DMS79 treated with DMSO at 0.1 percent for 48 hours (cell line): ENCODE data around the gene PRM1.
A peak's percentile ranks its signal among the peaks of the same experiment; 100 is the strongest.
"Not testable (repeated sequence)": the region's sequence is repeated elsewhere in the genome, so short reads cannot be mapped to it uniquely, and the experiment has no call there.

Experiments used
- DNase-seq: peaks from one replicate; lab custom pipeline; 2025; lab: John Stamatoyannopoulos, UW

Gene PRM1

GRCh38 chr16:11297492-11298142, 16.5 kb upstream of the PRM1 start:
- DNase-seq: peak; percentile 87

DNA sequence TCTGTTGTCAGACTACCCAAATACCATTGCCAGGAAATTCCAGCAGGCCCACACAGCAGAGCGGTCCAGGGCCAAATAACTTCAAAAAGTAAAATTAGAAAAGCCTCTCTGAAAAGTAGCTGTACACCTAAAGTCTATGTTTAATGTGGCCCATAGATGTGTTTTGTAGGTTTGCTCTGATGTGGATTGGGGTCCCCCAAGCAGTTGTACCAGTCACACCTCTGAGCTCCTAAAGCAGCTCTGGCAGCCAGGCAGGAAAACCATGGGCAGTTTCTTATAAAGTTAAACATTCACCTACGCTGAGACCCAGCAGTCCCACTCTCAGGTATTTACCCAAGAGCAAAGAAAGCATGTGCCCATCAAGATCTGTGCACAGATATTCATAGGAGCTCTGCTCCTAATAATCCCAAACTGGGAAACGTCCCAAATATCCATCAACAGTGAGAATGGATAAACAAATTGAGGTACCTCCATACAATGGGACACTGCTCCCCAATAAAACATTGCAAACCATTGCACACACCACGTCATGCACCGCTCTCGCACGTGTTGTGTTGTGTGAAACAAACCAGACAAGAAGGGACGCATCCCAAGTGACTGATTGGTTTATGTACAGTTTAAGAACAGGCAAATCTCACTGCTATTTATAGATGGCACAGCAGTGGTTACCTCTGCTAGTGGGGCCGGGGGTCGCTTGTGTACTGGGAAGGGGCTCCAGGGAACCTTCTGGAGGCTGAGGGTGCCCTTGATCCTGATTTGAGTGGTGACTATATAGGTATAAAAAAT, 15.8 kb upstream of the PRM1 start:
- DNase-seq: no peak

DNA sequence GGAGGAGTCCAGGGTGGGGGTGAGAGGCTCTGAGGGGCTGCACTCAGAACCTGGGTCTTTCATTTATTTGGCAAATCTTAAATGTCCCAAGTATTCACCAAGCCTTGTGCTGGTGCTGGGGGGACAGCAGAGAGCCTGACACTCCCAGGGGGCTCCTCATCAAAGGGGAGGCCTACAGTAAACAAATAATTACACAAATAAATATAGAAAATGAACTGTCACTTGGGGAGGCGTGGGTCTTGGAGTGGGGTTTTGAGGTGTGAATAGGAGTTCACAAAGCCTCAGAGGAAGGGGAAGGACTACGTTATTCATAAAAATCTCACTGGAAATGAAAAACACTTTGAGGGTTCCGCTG, 15.2 kb upstream of the PRM1 start:
- no peak for DNase-seq

DNA sequence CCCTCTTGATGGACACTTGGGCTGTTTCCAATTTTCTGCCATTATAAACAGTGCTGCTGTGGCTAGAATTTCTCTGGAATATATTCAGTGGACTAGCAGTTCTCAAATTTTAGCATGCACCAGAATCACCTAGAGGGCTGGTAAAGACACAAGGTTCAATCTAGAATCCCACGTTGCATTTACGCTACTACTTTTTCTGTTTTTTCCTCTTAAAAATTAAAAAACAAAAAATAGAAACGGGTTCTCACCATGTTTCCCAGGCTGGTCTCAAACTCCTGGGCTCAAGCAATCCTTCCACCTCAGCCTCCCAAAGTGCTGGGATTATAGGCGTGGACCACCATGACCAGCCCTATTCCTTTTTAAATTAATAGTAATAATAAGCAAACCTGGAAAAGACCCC, 14.5 kb upstream of the PRM1 start:
- DNase-seq: no peak

- DNase-seq: no peak
Measured at GRCh38 chr16:11292076-11292748, 11.1 kb upstream of the PRM1 start.

- DNase-seq: no peak
Measured at GRCh38 chr16:11291091-11291703, 10.1 kb upstream of the PRM1 start.

- DNase-seq: no peak
Measured at GRCh38 chr16:11290102-11290893, 9.2 kb upstream of the PRM1 start.

- DNase-seq: not testable (repeated sequence)
Measured at GRCh38 chr16:11289696-11290095, 8.6 kb upstream of the PRM1 start.

- DNase-seq: no peak
Measured at GRCh38 chr16:11289202-11289601, 8.1 kb upstream of the PRM1 start.

- no peak for DNase-seq
Measured at GRCh38 chr16:11285842-11286241, 4.7 kb upstream of the PRM1 start.

DNA sequence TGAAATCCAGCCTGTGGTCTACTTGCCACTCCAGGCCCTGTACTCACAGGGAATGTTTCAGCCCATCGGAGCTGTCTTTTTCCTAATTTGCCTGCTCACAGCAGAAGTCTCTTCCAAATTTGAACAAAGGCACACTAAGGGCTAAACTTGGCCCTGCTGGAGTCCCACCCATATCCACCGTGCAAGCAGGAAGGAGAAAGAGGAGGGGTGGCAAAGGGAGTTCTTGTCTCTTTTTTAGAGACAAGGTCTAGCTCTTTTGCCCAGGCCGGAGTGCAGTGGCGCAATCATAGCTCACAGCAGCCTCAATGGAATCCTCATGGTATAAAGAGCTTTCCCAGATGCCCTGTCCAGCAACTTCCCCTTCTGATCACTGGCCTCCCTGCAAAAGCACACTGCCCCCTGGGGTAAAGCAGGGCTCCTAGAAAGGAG, 2.7 kb upstream of the PRM1 start:
- DNase-seq: no peak

DNA sequence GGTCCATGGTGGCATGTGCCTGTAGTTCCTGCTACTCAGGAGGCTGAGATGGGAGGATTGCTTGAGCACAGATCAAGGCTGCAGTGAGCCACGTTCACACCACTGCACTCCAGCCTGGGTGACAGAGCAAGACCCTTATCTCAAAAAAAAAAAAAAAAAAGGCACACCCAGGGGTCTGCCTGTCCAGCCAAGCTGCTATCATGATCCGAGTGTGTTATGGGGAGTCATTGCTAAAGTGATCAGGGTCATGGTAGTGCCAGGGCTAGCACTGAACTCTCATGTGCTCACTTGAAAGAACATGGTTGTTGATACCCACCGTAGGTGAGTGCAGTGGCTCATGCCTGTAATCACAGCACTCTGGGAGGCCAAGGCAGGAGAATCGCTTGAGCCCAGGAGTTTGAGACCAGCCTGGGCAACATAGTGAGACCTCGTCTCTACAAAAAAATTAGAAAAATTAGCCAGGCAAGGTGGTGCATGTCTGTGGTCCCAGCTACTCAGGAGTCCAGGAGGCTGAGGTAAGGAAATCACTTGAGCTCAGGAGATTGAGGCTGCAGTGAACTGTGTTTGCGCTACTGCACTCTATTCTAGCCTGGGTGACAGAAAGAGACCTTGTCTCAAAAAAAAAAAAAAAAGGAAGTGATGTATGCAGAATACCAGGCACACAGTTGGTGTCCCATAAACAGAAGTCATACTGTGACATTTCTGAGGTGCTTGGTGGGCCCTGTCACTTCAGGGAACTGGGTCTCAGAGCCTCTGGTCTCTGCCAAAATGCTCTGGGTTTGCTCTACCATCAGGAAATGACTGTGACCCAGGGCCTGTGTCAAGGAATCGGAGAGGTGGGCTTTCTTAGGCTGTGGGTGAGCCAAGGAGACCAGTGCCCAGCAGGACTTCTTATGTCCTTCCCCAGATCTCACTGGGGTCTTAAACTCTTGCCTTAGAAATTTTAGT, 2.2 kb downstream of the PRM1 start:
- no peak for DNase-seq

GRCh38 chr16:11277607-11278337, 3.4 kb downstream of the PRM1 start:
- no peak for DNase-seq

- DNase-seq: no peak
Measured at GRCh38 chr16:11276896-11277593, 4.1 kb downstream of the PRM1 start.

- DNase-seq: no peak
Measured at GRCh38 chr16:11276143-11276895, 4.8 kb downstream of the PRM1 start, which contains the start of gene PRM2. PRM2 (minus strand) TSS chr16:11276480; CDS start chr16:11276370, 110 bp downstream.

DNA sequence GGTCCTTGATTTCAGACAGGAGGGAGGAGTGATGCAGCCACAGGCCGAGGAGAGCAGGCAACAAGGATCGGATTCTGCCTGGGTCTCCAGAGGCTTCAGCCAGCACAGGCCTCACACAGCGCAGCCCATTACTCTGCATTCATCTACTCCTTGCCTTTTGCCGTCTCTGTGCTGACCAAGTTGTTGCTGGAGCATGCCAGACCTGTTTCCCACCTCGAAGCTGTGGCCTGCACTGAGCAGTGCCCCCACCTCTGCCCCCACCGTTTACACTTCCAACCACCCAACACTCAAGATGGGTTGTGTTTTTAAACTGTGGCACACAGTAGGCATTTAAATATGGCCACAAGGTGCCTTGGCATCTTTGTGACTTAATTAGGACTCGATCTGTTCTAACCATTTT, 6.2 kb downstream of the PRM1 start:
- DNase-seq: no peak

- peak; percentile 21 for DNase-seq
Measured at GRCh38 chr16:11273721-11274324, 7.3 kb downstream of the PRM1 start.
